Measurements from ENCODE around the gene ATE1.
A peak's percentile ranks its signal among the peaks of the same experiment; 100 is the strongest.
"Not testable (repeated sequence)": the region's sequence is repeated elsewhere in the genome, so short reads cannot be mapped to it uniquely, and the experiment has no call there.

Gene ATE1

GRCh38 chr10:121929585-121930267 is 1.9 kb upstream of the ATE1 start:
- not testable (repeated sequence) for DNase-seq

- DNase-seq, result peak; percentile 8
These were observed 675 bp upstream of the ATE1 start for GRCh38 chr10:121928528-121928884.

- peak; percentile 60 for DNase-seq
These were observed 452 bp downstream of the ATE1 start for GRCh38 chr10:121927318-121927840.

- peak; percentile 7 for DNase-seq
These were observed 1.0 kb downstream of the ATE1 start for GRCh38 chr10:121926671-121927317.

GRCh38 chr10:121926157-121926556 is 1.7 kb downstream of the ATE1 start:
- no peak for DNase-seq

- DNase-seq, result no peak
These were observed 6.4 kb downstream of the ATE1 start for GRCh38 chr10:121921238-121921931.

- DNase-seq, result no peak
These were observed 8.2 kb downstream of the ATE1 start for GRCh38 chr10:121919666-121920065.

- DNase-seq, result not testable (repeated sequence)
These were observed 9.0 kb downstream of the ATE1 start for GRCh38 chr10:121918800-121919199.

- no peak for DNase-seq
These were observed 13.2 kb downstream of the ATE1 start for GRCh38 chr10:121914661-121915060.

GRCh38 chr10:121911421-121911697 is 16.5 kb downstream of the ATE1 start:
- peak; percentile 19 for DNase-seq

- peak; percentile 69 for DNase-seq
These were observed 17.0 kb downstream of the ATE1 start for GRCh38 chr10:121910673-121911420.

- DNase-seq, result no peak
These were observed 22.9 kb downstream of the ATE1 start for GRCh38 chr10:121904888-121905287.

GRCh38 chr10:121900443-121901174 is 27.2 kb downstream of the ATE1 start:
- peak; percentile 62 for DNase-seq

- no peak for DNase-seq
These were observed 28.1 kb downstream of the ATE1 start for GRCh38 chr10:121899727-121900126.

- no peak for DNase-seq
These were observed 36.7 kb downstream of the ATE1 start for GRCh38 chr10:121891103-121891502.

GRCh38 chr10:121889212-121889611 is 38.6 kb downstream of the ATE1 start:
- no peak for DNase-seq

- peak; percentile 63 for DNase-seq
These were observed 40.7 kb downstream of the ATE1 start for GRCh38 chr10:121886997-121887622.

GRCh38 chr10:121886181-121886580 is 41.6 kb downstream of the ATE1 start:
- DNase-seq, result no peak

GRCh38 chr10:121880895-121881294 is 46.9 kb downstream of the ATE1 start:
- DNase-seq, result peak; percentile 5

- DNase-seq, result no peak
These were observed 48.4 kb downstream of the ATE1 start for GRCh38 chr10:121879476-121879875.

GRCh38 chr10:121873236-121873635 is 54.6 kb downstream of the ATE1 start:
- DNase-seq, result no peak

- DNase-seq, result no peak
These were observed 57.4 kb downstream of the ATE1 start for GRCh38 chr10:121870413-121870812.
